ENCODE measurements around the gene VPS18.

DNA sequence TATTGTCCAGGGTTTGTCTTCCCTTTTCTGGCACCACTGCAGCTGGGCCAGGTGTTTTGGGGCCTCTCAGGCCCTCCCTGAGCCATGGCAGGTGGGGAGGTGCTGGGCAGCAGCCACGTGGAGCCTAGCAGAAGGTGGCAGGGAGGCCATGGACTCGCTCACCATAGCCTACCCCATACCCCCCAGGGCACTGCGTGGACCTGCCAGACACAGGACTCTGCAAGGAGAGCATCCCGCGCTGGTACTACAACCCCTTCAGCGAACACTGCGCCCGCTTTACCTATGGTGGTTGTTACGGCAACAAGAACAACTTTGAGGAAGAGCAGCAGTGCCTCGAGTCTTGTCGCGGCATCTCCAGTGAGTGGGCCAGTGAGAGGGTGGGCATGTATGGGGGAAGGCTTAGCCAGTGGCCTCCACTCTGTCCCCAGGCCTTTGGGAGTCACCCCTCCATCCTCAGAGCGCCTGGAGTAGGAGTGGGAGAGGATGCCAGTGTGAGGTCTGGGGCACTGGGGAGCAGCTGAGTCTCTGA lies 38.5 kb upstream of the VPS18 start:
- TF ChIP-seq, protein P1, sequence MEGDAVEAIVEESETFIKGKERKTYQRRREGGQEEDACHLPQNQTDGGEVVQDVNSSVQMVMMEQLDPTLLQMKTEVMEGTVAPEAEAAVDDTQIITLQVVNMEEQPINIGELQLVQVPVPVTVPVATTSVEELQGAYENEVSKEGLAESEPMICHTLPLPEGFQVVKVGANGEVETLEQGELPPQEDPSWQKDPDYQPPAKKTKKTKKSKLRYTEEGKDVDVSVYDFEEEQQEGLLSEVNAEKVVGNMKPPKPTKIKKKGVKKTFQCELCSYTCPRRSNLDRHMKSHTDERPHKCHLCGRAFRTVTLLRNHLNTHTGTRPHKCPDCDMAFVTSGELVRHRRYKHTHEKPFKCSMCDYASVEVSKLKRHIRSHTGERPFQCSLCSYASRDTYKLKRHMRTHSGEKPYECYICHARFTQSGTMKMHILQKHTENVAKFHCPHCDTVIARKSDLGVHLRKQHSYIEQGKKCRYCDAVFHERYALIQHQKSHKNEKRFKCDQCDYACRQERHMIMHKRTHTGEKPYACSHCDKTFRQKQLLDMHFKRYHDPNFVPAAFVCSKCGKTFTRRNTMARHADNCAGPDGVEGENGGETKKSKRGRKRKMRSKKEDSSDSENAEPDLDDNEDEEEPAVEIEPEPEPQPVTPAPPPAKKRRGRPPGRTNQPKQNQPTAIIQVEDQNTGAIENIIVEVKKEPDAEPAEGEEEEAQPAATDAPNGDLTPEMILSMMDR (IDR thresholded peaks at IDR 0.05; ENCODE audit: low read depth, low read length), result no peak
- TF ChIP-seq, protein P2, sequence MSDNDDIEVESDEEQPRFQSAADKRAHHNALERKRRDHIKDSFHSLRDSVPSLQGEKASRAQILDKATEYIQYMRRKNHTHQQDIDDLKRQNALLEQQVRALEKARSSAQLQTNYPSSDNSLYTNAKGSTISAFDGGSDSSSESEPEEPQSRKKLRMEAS (IDR thresholded peaks at IDR 0.05; ENCODE audit: low read depth, low read length), result no peak
